Measurements from ENCODE around the gene CHMP6.

DNA sequence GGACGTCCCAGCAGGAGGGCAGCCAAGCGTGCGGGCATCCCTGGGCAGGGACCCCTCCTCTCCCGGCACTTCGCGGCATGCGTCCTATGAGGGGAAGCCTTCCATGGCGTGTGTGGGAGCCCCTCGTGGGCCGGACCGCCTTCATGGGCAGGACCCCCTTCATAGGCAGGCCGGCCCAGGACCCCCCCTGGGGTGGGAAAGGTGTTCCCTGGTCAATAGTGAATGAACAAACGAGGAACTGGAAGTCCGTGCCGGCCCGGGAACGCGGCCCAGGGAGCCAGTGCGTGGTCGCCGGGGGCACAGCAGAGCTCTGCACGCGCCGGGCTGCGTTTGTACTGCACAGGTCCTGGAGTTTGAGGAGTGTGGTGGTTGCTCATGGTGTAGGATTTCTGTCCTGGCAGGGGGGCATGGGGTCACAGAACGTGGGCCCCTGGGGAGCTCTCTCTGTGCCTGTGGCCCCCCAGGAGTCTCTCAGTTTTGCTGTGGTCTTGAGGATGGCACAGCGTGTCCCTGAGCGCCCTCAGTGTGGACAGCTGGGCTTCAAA lies 57.3 kb downstream of the CHMP6 start:
- TF ChIP-seq, protein P1, sequence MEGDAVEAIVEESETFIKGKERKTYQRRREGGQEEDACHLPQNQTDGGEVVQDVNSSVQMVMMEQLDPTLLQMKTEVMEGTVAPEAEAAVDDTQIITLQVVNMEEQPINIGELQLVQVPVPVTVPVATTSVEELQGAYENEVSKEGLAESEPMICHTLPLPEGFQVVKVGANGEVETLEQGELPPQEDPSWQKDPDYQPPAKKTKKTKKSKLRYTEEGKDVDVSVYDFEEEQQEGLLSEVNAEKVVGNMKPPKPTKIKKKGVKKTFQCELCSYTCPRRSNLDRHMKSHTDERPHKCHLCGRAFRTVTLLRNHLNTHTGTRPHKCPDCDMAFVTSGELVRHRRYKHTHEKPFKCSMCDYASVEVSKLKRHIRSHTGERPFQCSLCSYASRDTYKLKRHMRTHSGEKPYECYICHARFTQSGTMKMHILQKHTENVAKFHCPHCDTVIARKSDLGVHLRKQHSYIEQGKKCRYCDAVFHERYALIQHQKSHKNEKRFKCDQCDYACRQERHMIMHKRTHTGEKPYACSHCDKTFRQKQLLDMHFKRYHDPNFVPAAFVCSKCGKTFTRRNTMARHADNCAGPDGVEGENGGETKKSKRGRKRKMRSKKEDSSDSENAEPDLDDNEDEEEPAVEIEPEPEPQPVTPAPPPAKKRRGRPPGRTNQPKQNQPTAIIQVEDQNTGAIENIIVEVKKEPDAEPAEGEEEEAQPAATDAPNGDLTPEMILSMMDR (conservative IDR thresholded peaks at IDR 0.05), result no peak
- no peak for TF ChIP-seq ZFX (IDR thresholded peaks at IDR 0.05)
